ENCODE results near the gene EWSR1. TPM values are rescaled to one million over a fixed set of nuclear protein-coding genes. Genes with fewer than 3 reads are reported as not detected.

EWSR1 gene
- total RNA-seq, 1 experiment from 2014 or later, result 462 TPM

- H2AFZ ChIP-seq (ENCODE audit: low read length), result no peak overlapping the region
- no peak overlapping the region for H3K14ac ChIP-seq (ENCODE audit: insufficient read depth, low read length)
- DNase-seq, result no peak
- Mint-ChIP-seq H3K9me3 (no peaks in the 10 kb centered on the region), H3K27ac (no peak overlapping the region; a peak in 1 of 7 replicates), H3K4me3 (no peak overlapping the region), H3K36me3 (ENCODE audit: insufficient read depth in 1 of 3, low read depth in 3 of 3) (peaks cover 3 to 20% (median 20%) of the 10 kb centered on the region in 3 experiments; a peak in 5 of 7 replicates), H3K4me1 (peaks cover 2 to 3% of the 10 kb centered on the region in 2 experiments; a peak in 2 of 4 replicates), H3K27me3 (ENCODE audit: low read depth) (no peaks in the 10 kb centered on the region)
- no peak overlapping the region for H2BK12ac ChIP-seq (ENCODE audit: insufficient read length, low read depth, low read length)
- H4K20me1 ChIP-seq (ENCODE audit: control insufficient read depth, insufficient read depth, insufficient read length), result no peaks in the 10 kb centered on the region
- H3K18ac ChIP-seq (ENCODE audit: insufficient read length, low read depth, low read length), result no peak overlapping the region
- no peak overlapping the region for H3K4me2 ChIP-seq (ENCODE audit: insufficient read depth, insufficient read length, low read length)
- no peak overlapping the region for H2AK5ac ChIP-seq (ENCODE audit: insufficient read length, low read length)
- H3K23ac ChIP-seq (ENCODE audit: insufficient read length, low read depth, low read length), result no peak overlapping the region
- H3K9ac ChIP-seq (ENCODE audit: extremely low read depth, insufficient read length, low read length), result no peak overlapping the region
- no CpG with 5 or more reads among the region's 15 CpGs for WGBS (ENCODE audit: extremely low coverage, insufficient read length, low lambda C conversion rate)
- H3K9me3 ChIP-seq (ENCODE audit: control insufficient read depth, low read depth, low read length), result no peaks in the 10 kb centered on the region
- H3K27ac ChIP-seq (ENCODE audit: insufficient read length, low read depth, low read length), result no peak overlapping the region
- no peak overlapping the region for H2BK120ac ChIP-seq (ENCODE audit: low read depth, low read length, poor library complexity, severe bottlenecking)
- H2BK15ac ChIP-seq (ENCODE audit: low read depth, low read length), result no peak overlapping the region
- no peak overlapping the region for H3T11ph ChIP-seq (ENCODE audit: low read length)
- no peak overlapping the region for H3K4ac ChIP-seq (ENCODE audit: low read depth, low read length)
- H3K79me1 ChIP-seq (ENCODE audit: insufficient read depth, low read depth, low read length, poor library complexity, severe bottlenecking), result no peaks in the 10 kb centered on the region
- no peaks in the 10 kb centered on the region for H3K79me2 ChIP-seq (ENCODE audit: insufficient read depth, low read length)
- no peak overlapping the region for H3K56ac ChIP-seq (ENCODE audit: insufficient read length, low read depth, low read length)
- H4K5ac ChIP-seq (ENCODE audit: insufficient read length, low read depth, low read length), result no peak overlapping the region
- H3K23me2 ChIP-seq (ENCODE audit: insufficient read length, low read depth, low read length, poor library complexity, severe bottlenecking), result no peaks in the 10 kb centered on the region
- no peaks in the 10 kb centered on the region for H3K4me1 ChIP-seq (ENCODE audit: insufficient read depth, low read length)
- H4K8ac ChIP-seq (replicated peaks; ENCODE audit: insufficient read length, low read depth, low read length), result no peak overlapping the region
- no peaks in the 10 kb centered on the region for H3K27me3 ChIP-seq (ENCODE audit: insufficient read depth, low read length)
- no peak overlapping the region for H2BK20ac ChIP-seq (ENCODE audit: low read depth, low read length, poor library complexity, severe bottlenecking)
- no peak overlapping the region for H2BK5ac ChIP-seq (ENCODE audit: insufficient read length, low read length)
- no peak overlapping the region for H4K91ac ChIP-seq (ENCODE audit: insufficient read length, low read depth, low read length)
- TF ChIP-seq CTCF (conservative IDR thresholded peaks at IDR 0.05), result no peak
These were observed 59.2 kb downstream of the EWSR1 start for GRCh38 chr22:29327089-29327764.
